T-cell (primary cell): Measurements from ENCODE around the gene GRAMD2A. TPM values are rescaled to one million over a fixed set of nuclear protein-coding genes. Genes with fewer than 3 reads are reported as not detected.

Experiments used
- ATAC-seq, 4 experiments: fragments of 200-7000 bp in 3 of 4; fragments of 150-1000 bp in 1 of 4; cut with Tn5 transposase; replicated peaks in 1 of 4; 1 replicate in 3 of 4; 2 replicates in 1 of 4; pipeline ENCODE4 v1.10.0; 2021; ENCODE audit warnings: moderate library complexity in 3 of 4, mild to moderate bottlenecking in 2 of 4, moderate number of reproducible peaks in 1 of 4
- CTCF ChIA-PET, 2 donors: fragments of 300-600 bp; sonication (Branson Sonifier 250); formaldehyde crosslinking; loops; one replicate each; lab custom pipeline; 2022; ENCODE audit warnings: antibody characterized with exemption in 2 of 2; lab: Charles Lee
- POLR2A ChIA-PET, 2 donors: fragments of 300-600 bp; sonication (Branson Sonifier 250); formaldehyde crosslinking; loops; one replicate each; lab custom pipeline; 2022; ENCODE audit warnings: antibody characterized with exemption in 2 of 2; lab: Charles Lee
- DNase-seq, 35 experiments: peaks; one replicate each; pipeline versions ENCODE4 v3.0.0 to v3.0.0-alpha.2; 2013 to 2023
- H3K27ac ChIP-seq: one replicate; pipeline ENCODE4 v1.5.1; 2013; ENCODE audit warnings: low read length
- H3K27me3 ChIP-seq, 2 experiments: replicated peaks in 1 of 2; 1 replicate in 1 of 2; 2 replicates in 1 of 2; pipeline versions ENCODE4 v1.6.1 to v1.7.0; 2013; ENCODE audit warnings: low read length in 1 of 2, mixed read lengths in 1 of 2; ENCODE audit not compliant: control insufficient read depth in 2 of 2, insufficient read depth in 2 of 2; ENCODE audit errors: extremely low read depth in 1 of 2
- H3K36me3 ChIP-seq, 2 donors: 1 replicate in 1 of 2; 2 replicates in 1 of 2; pipeline versions ENCODE4 v1.6.1 to v1.7.0; 2013; ENCODE audit warnings: low read length in 1 of 2; ENCODE audit not compliant: control insufficient read depth in 2 of 2, insufficient read depth in 1 of 2; ENCODE audit errors: extremely low read depth in 1 of 2
- H3K4me1 ChIP-seq, 2 experiments: 1 replicate in 1 of 2; 2 replicates in 1 of 2; pipeline versions ENCODE4 v1.6.1 to v1.7.0; 2013; ENCODE audit warnings: low read length in 2 of 2, mixed read lengths in 1 of 2; ENCODE audit not compliant: insufficient read depth in 2 of 2, control insufficient read depth in 1 of 2; ENCODE audit errors: extremely low read depth in 1 of 2
- H3K4me3 ChIP-seq, 2 donors: 1 replicate in 1 of 2; 2 replicates in 1 of 2; pipeline versions ENCODE4 v1.5.1 to v1.7.0; 2013; ENCODE audit warnings: mild to moderate bottlenecking in 2 of 2, low read length in 1 of 2, moderate library complexity in 1 of 2; ENCODE audit not compliant: control insufficient read depth in 1 of 2; ENCODE audit errors: extremely low read depth in 1 of 2
- H3K9me3 ChIP-seq: 2 replicates; pipeline ENCODE4 v1.7.0; 2013
- H3K27ac Mint-ChIP-seq, 2 donors: one replicate each; pipeline ENCODE4 v1.8.0; 2020 to 2021; ENCODE audit warnings: mild to moderate bottlenecking in 2 of 2, mixed read lengths in 2 of 2
- H3K27me3 Mint-ChIP-seq, 2 donors: one replicate each; pipeline ENCODE4 v1.8.0; 2021 to 2022; ENCODE audit warnings: mixed read lengths in 2 of 2
- H3K36me3 Mint-ChIP-seq: one replicate; pipeline ENCODE4 v1.8.0; 2021; ENCODE audit warnings: mixed read lengths
- H3K4me1 Mint-ChIP-seq, 3 donors: one replicate each; pipeline ENCODE4 v1.8.0; 2020 to 2022; ENCODE audit warnings: mixed read lengths in 3 of 3, mild to moderate bottlenecking in 1 of 3
- H3K4me3 Mint-ChIP-seq, 3 donors: one replicate each; pipeline ENCODE4 v1.8.0; 2020 to 2022; ENCODE audit warnings: mild to moderate bottlenecking in 3 of 3, mixed read lengths in 3 of 3, moderate library complexity in 3 of 3
- H3K9me3 Mint-ChIP-seq, 3 donors: one replicate each; pipeline ENCODE4 v1.8.0; 2020 to 2022; ENCODE audit warnings: mixed read lengths in 3 of 3
- WGBS: methylation state at CpG from one replicate; pipeline ENCODE4 v1.1.5; 2013; ENCODE audit warnings: missing lambda C conversion rate; ENCODE audit not compliant: insufficient coverage; 5-methylcytosine and 5-hydroxymethylcytosine counted together
- total RNA-seq, 35 experiments: library from RNA in 6 of 35; stranded (reverse) in 6 of 35; fragments of 120-200 nt in 1 of 35; gene quantifications; one replicate each; pipeline versions ENCODE4 v1.2.1 to v1.2.4 and lab custom pipeline; 2013 to 2026

Gene GRAMD2A
- total RNA-seq, 5 donors from 2014 or later (not counting 1 experiment from before 2014, with no cell fraction given) = not detected

DNA sequence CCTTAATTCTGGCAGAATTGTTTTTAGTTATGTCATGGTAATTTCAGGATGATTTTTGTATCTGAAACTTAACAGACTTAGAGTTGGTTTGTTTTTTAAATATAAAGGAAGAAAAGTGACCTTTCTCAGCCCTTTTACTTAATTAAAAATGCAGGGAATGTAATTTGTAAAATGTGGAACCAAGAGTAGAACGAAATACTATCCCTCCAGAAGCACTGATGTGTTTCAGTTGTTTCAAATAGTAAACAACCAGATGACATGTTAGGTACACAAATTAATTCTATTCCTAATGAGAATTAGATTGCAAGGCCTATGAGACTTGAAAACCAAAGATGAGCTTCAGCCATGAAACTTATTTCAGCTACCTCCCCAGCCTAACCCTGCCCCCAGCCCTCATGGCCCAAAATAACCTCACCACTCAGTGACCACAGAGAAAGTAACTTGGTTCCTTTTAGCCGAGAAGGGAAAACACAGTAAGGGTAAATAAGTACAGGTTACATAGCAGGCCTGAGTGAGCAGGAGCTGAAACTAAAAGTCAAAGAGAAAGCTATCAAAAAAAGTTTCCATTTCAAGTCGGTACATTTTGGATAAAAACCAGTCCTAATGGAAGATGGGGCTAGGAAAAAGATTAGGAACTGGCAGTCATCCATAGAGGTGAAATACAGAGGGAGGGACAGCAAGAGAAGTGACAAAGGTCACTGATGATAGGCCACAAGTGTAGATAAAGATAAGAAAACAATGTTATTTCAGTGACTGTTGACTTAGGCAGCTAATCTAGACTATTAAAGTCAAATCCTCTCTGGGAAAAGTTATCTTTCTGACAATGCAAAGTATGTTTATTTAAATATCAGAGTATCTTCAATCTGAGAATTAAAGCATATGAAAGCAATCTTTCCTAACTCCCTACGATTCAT lies 56.2 kb downstream of the GRAMD2A start:
- no peaks in the 10 kb centered on the region for H3K27me3 Mint-ChIP-seq
- no peak overlapping the region for H3K4me3 ChIP-seq
- H3K9me3 ChIP-seq = no peaks in the 10 kb centered on the region
- H3K36me3 ChIP-seq = no peaks in the 10 kb centered on the region
- peaks cover 0 to 3% of the 10 kb centered on the region in 2 experiments for H3K27me3 ChIP-seq
- H3K36me3 Mint-ChIP-seq = peaks cover 7% of the 10 kb centered on the region
- no peaks in the 10 kb centered on the region for H3K4me1 Mint-ChIP-seq
- H3K4me1 ChIP-seq = no peaks in the 10 kb centered on the region
- WGBS = 0% methylated on average over 1 of the region's 4 CpGs
- POLR2A ChIA-PET = no interaction called here
- H3K4me3 Mint-ChIP-seq = no peak overlapping the region
- H3K27ac ChIP-seq = no peak overlapping the region
- no peak overlapping the region for H3K27ac Mint-ChIP-seq
- H3K9me3 Mint-ChIP-seq = no peaks in the 10 kb centered on the region
- DNase-seq (no peak), ATAC-seq (no peak)
- CTCF ChIA-PET = interaction anchor here in 1 of 2 donors (0.6 kb wide), 1 partner anchor 1316 kb away, joined by 12 read pairs; no protein-coding TSS in a partner anchor

DNA sequence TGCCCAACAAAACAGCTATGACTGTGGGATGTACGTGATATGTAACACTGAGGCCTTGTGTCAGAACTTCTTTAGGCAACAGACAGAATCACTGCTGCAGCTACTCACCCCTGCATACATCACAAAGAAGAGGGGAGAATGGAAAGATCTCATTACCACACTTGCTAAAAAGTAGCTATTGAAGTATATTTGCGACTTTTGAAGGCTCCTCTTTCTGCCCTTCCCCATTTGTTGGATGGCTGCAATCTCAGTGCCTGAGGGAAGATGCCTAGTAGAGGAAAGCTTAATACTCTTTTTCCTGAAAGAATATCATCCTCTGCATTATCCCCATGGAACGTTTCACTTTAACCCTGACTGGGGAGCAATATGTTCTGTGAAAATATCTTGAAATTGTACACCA lies 57.5 kb downstream of the GRAMD2A start:
- CTCF ChIA-PET = interaction anchor here in 1 of 2 donors (1.0 kb wide), 1 partner anchor 8 kb away, joined by 4 read pairs; no protein-coding TSS in a partner anchor
- no peaks in the 10 kb centered on the region for H3K9me3 Mint-ChIP-seq
- DNase-seq (no peak), ATAC-seq (no peak)
- H3K36me3 Mint-ChIP-seq = peaks cover 7% of the 10 kb centered on the region
- Histone ChIP-seq H3K27me3 (no peaks in the 10 kb centered on the region), H3K4me3 (no peak overlapping the region), H3K27ac (no peak overlapping the region), H3K9me3 (no peaks in the 10 kb centered on the region), H3K4me1 (no peaks in the 10 kb centered on the region), H3K36me3 (no peaks in the 10 kb centered on the region)
- no peak overlapping the region for H3K27ac Mint-ChIP-seq
- H3K4me3 Mint-ChIP-seq = no peak overlapping the region
- H3K4me1 Mint-ChIP-seq = no peaks in the 10 kb centered on the region
- WGBS = no CpG with 5 or more reads among the region's 3 CpGs
- POLR2A ChIA-PET = no interaction called here
- H3K27me3 Mint-ChIP-seq = no peaks in the 10 kb centered on the region

DNA sequence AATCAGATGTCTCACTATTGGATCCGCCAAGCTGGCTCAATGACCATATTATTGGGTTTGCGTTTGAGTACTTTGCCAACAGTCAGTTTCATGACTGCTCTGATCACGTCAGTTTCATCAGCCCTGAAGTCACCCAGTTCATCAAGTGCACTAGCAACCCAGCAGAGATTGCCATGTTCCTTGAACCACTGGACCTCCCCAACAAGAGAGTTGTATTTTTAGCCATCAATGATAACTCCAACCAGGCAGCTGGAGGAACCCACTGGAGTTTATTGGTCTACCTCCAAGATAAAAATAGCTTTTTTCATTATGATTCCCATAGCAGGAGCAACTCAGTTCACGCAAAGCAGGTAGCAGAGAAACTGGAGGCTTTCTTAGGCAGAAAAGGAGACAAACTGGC lies 57.9 kb downstream of the GRAMD2A start:
- Mint-ChIP-seq H3K9me3 (no peaks in the 10 kb centered on the region), H3K4me1 (no peaks in the 10 kb centered on the region), H3K27me3 (no peaks in the 10 kb centered on the region), H3K36me3 (peaks cover 7% of the 10 kb centered on the region), H3K27ac (no peak overlapping the region), H3K4me3 (no peak overlapping the region)
- DNase-seq = no peak
- no peak overlapping the region for H3K27ac ChIP-seq
- H3K4me3 ChIP-seq = no peak overlapping the region
- WGBS = 100% methylated on average over 2 of the region's 4 CpGs
- ATAC-seq = no peak
- no peaks in the 10 kb centered on the region for H3K9me3 ChIP-seq
- H3K4me1 ChIP-seq = no peaks in the 10 kb centered on the region
- POLR2A ChIA-PET = no interaction called here
- no peaks in the 10 kb centered on the region for H3K27me3 ChIP-seq
- CTCF ChIA-PET = interaction anchor here in 1 of 2 donors (1.0 kb wide), 1 partner anchor 8 kb away, joined by 4 read pairs; no protein-coding TSS in a partner anchor
- H3K36me3 ChIP-seq = no peaks in the 10 kb centered on the region

DNA sequence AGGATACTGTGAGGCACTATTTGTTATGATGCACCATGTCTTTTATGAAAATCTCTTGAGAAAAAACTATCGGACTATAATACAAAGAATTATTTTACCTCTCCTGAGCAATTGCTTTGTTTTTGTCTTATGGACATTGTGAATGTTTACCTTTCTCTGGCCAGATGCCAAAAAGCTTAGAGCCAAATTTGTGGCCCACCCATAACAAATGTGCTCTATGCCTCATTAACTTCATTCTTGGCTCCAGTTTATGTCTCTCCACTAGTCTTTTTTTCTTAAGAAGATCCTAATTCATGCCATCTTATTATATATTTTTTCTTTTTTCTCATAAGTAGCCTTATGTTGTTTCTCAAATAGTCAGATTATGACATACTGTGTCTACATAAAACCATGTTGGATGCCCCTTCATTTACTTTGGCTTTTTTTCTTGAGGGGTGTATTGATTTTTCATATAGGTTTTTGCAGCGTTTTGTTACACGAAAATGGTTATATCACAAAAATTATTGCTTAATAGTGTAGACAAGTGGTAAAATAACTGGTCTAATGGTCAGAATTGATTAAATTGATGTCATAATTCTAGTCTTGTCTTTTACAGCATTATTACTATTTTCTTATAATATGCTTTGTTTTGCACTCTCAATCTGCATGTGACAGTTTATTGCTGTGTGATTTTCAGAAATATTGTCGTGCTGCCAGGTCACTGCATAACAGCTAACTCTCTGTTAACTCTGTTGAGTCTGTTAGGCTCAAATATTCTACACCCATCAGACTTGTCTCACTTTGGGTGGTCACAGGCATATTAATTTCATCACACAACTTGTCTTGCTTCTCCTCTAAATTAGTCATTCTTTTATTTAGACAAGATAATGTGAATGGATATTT lies 61.2 kb downstream of the GRAMD2A start:
- Histone ChIP-seq H3K27ac (no peak overlapping the region), H3K27me3 (peaks cover 0 to 2% of the 10 kb centered on the region in 2 experiments), H3K9me3 (no peaks in the 10 kb centered on the region), H3K36me3 (no peaks in the 10 kb centered on the region), H3K4me3 (no peak overlapping the region), H3K4me1 (no peaks in the 10 kb centered on the region)
- ChIA-PET CTCF (no interaction called here), POLR2A (no interaction called here)
- no peak overlapping the region for H3K27ac Mint-ChIP-seq
- H3K4me3 Mint-ChIP-seq = no peak overlapping the region
- H3K27me3 Mint-ChIP-seq = peaks cover 0 to 5% of the 10 kb centered on the region in 2 donors
- ATAC-seq (no peak), DNase-seq (no peak)
- no peaks in the 10 kb centered on the region for H3K9me3 Mint-ChIP-seq
- WGBS = 80% methylated on average over 1 of the region's 4 CpGs
- peaks cover 7% of the 10 kb centered on the region for H3K36me3 Mint-ChIP-seq
- H3K4me1 Mint-ChIP-seq = no peaks in the 10 kb centered on the region

DNA sequence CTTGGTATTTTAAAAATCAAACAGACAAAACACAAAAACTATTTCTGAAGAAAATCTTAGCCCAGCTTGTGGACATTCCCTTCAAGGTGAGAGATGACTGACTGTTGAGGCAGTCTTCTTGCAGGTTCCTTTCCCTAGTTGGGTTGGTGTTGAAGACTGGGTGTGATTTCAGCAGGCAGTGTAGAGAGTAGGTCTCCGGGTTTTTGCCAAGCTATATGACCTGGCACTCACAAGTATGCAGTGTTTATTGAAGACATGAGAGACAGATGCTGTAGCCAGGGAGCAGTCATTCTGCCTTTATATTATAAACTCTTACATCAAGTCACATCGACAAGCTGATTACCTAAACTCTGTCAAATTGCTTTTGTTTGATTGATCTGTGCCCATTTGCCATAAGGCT lies 61.9 kb downstream of the GRAMD2A start:
- CTCF ChIA-PET = interaction anchor here in 1 of 2 donors (0.5 kb wide), 1 partner anchor 8 kb away, joined by 4 read pairs; no protein-coding TSS in a partner anchor
- Mint-ChIP-seq H3K36me3 (peaks cover 7% of the 10 kb centered on the region), H3K9me3 (no peaks in the 10 kb centered on the region), H3K27me3 (peaks cover 0 to 5% of the 10 kb centered on the region in 2 donors), H3K4me1 (no peaks in the 10 kb centered on the region), H3K27ac (no peak overlapping the region), H3K4me3 (no peak overlapping the region)
- H3K27ac ChIP-seq = no peak overlapping the region
- ATAC-seq = no peak
- no CpG with 5 or more reads among the region's 2 CpGs for WGBS
- no peaks in the 10 kb centered on the region for H3K36me3 ChIP-seq
- no peaks in the 10 kb centered on the region for H3K4me1 ChIP-seq
- no peak overlapping the region for H3K4me3 ChIP-seq
- no peak for DNase-seq
- POLR2A ChIA-PET = no interaction called here
- no peaks in the 10 kb centered on the region for H3K9me3 ChIP-seq
- H3K27me3 ChIP-seq = peaks cover 0 to 2% of the 10 kb centered on the region in 2 experiments

DNA sequence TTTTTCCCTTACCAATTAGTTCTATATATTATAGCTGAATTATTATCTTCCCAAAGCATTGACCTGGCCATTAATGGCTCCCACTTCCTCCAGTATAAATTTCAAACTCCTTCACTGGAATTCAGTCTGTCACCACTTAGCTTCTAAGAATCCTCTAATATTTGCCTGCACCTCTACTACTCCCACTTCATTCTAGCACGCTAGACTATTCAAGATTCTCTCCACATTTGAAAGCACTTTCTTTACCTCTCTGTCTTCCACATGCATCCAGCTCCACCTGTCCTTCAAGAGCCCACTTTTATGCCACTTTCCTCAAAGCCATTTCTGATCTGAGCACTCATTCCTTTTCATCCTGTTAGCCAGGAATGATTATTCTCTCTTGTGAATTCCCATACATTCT lies 64.4 kb downstream of the GRAMD2A start:
- no peak overlapping the region for H3K27ac ChIP-seq
- H3K4me3 ChIP-seq = no peak overlapping the region
- no peaks in the 10 kb centered on the region for H3K4me1 ChIP-seq
- peaks cover 0 to 2% of the 10 kb centered on the region in 2 experiments for H3K27me3 ChIP-seq
- no peak for DNase-seq
- Mint-ChIP-seq H3K4me3 (no peak overlapping the region), H3K9me3 (no peaks in the 10 kb centered on the region), H3K36me3 (no peaks in the 10 kb centered on the region), H3K4me1 (no peaks in the 10 kb centered on the region), H3K27me3 (peaks cover 0 to 5% of the 10 kb centered on the region in 2 donors), H3K27ac (no peak overlapping the region)
- H3K9me3 ChIP-seq = no peaks in the 10 kb centered on the region
- ATAC-seq = no peak
- H3K36me3 ChIP-seq = no peaks in the 10 kb centered on the region
- CTCF ChIA-PET = no interaction called here
- WGBS = 92% methylated on average over 1 of the region's 1 CpG
- POLR2A ChIA-PET = no interaction called here
